HG02798 (cell line): ENCODE results near the gene ZBTB16.

Source experiments
- ATAC-seq: cut with Tn5 transposase; IDR thresholded peaks from one replicate; pipeline ENCODE4 v1.9.1; 2021; ENCODE audit warnings: mild to moderate bottlenecking; ENCODE audit not compliant: unreplicated experiment, poor library complexity

Gene ZBTB16

GRCh38 chr11:114285599-114285998 lies 226.1 kb downstream of the ZBTB16 start:
- no peak for ATAC-seq

GRCh38 chr11:114286229-114286628 lies 226.7 kb downstream of the ZBTB16 start:
- ATAC-seq, result no peak

- no peak for ATAC-seq
These were observed 227.6 kb downstream of the ZBTB16 start for GRCh38 chr11:114287154-114287553.

GRCh38 chr11:114288136-114288535 lies 228.6 kb downstream of the ZBTB16 start:
- ATAC-seq, result no peak

- no peak for ATAC-seq
These were observed 230.3 kb downstream of the ZBTB16 start for GRCh38 chr11:114289779-114290178.

- ATAC-seq, result no peak
These were observed 231.2 kb downstream of the ZBTB16 start for GRCh38 chr11:114290503-114291235.

GRCh38 chr11:114291381-114291780 lies 231.9 kb downstream of the ZBTB16 start:
- ATAC-seq, result no peak

- ATAC-seq, result no peak
These were observed 232.6 kb downstream of the ZBTB16 start for GRCh38 chr11:114291842-114292680.

- ATAC-seq, result no peak
These were observed 233.7 kb downstream of the ZBTB16 start for GRCh38 chr11:114293201-114293711.

- no peak for ATAC-seq
These were observed 236.4 kb downstream of the ZBTB16 start, which contains the start of gene NNMT for GRCh38 chr11:114295676-114296604. Gene NNMT, plus strand, starts transcription at chr11:114296399. Its CDS starts 158 bp downstream, at chr11:114296557.

- ATAC-seq, result no peak
These were observed 237.3 kb downstream of the ZBTB16 start for GRCh38 chr11:114296605-114297372.

GRCh38 chr11:114297806-114298709 lies 238.5 kb downstream of the ZBTB16 start:
- ATAC-seq, result no peak

GRCh38 chr11:114298710-114299109 lies 239.2 kb downstream of the ZBTB16 start:
- ATAC-seq, result no peak
